T-helper 9 cell (primary cell): ENCODE results near the gene PARVA.

Experiments
- DNase-seq: peaks from one replicate; pipeline ENCODE4 v3.0.0-alpha.2; 2020

The PARVA gene

GRCh38 chr11:12408156-12408770 lies 30.9 kb downstream of the PARVA start:
- no peak for DNase-seq

- no peak for DNase-seq
Observed at GRCh38 chr11:12409621-12410005, 32.2 kb downstream of the PARVA start.

GRCh38 chr11:12410006-12410728 lies 32.8 kb downstream of the PARVA start:
- no peak for DNase-seq

- no peak for DNase-seq
Observed at GRCh38 chr11:12411393-12411792, 34.0 kb downstream of the PARVA start.

- peak; percentile 2 for DNase-seq
Observed at GRCh38 chr11:12411806-12412727, 34.7 kb downstream of the PARVA start.

- no peak for DNase-seq
Observed at GRCh38 chr11:12413141-12414052, 36.0 kb downstream of the PARVA start.

- no peak for DNase-seq
Observed at GRCh38 chr11:12414611-12415010, 37.2 kb downstream of the PARVA start.

- no peak for DNase-seq
Observed at GRCh38 chr11:12415342-12415966, 38.1 kb downstream of the PARVA start.

GRCh38 chr11:12416552-12416951 lies 39.2 kb downstream of the PARVA start:
- DNase-seq: no peak

- DNase-seq: no peak
Observed at GRCh38 chr11:12417691-12418611, 40.6 kb downstream of the PARVA start.

GRCh38 chr11:12420040-12420439 lies 42.7 kb downstream of the PARVA start:
- DNase-seq: no peak

GRCh38 chr11:12420706-12421105 lies 43.3 kb downstream of the PARVA start:
- no peak for DNase-seq

GRCh38 chr11:12421386-12421785 lies 44.0 kb downstream of the PARVA start:
- DNase-seq: no peak

GRCh38 chr11:12426176-12426575 lies 48.8 kb downstream of the PARVA start:
- DNase-seq: no peak

- no peak for DNase-seq
Observed at GRCh38 chr11:12429155-12429554, 51.8 kb downstream of the PARVA start.

- no peak for DNase-seq
Observed at GRCh38 chr11:12430351-12430750, 53.0 kb downstream of the PARVA start.

- DNase-seq: no peak
Observed at GRCh38 chr11:12430954-12431595, 53.7 kb downstream of the PARVA start.

GRCh38 chr11:12432507-12432906 lies 55.1 kb downstream of the PARVA start:
- no peak for DNase-seq

- DNase-seq: no peak
Observed at GRCh38 chr11:12433121-12433520, 55.8 kb downstream of the PARVA start.
